NCI-H82 treated with DMSO at 0.1 percent for 48 hours (cell line): ENCODE measurements around the gene SMIM1.

Experiments used
- DNase-seq: peaks from one replicate; lab custom pipeline; 2025; ENCODE audit not compliant: unreplicated experiment; lab: John Stamatoyannopoulos, UW

The SMIM1 gene

GRCh38 chr1:3775490-3776230 lies 3.1 kb downstream of the SMIM1 start:
- no peak for DNase-seq

- no peak for DNase-seq
Observed at GRCh38 chr1:3776231-3776961, 3.8 kb downstream of the SMIM1 start.

- DNase-seq, result no peak
Observed at GRCh38 chr1:3777078-3777547, 4.6 kb downstream of the SMIM1 start.

- no peak for DNase-seq
Observed at GRCh38 chr1:3777647-3778589, 5.4 kb downstream of the SMIM1 start.

- no peak for DNase-seq
Observed at GRCh38 chr1:3778590-3779264, 6.2 kb downstream of the SMIM1 start.

GRCh38 chr1:3779265-3779911 lies 6.8 kb downstream of the SMIM1 start:
- DNase-seq, result no peak

- DNase-seq, result no peak
Observed at GRCh38 chr1:3779912-3780416, 7.4 kb downstream of the SMIM1 start.

- DNase-seq, result no peak
Observed at GRCh38 chr1:3780901-3781300, 8.4 kb downstream of the SMIM1 start.

GRCh38 chr1:3783651-3784474 lies 11.3 kb downstream of the SMIM1 start:
- DNase-seq, result no peak

- DNase-seq, result no peak
Observed at GRCh38 chr1:3785045-3785444, 12.5 kb downstream of the SMIM1 start.

GRCh38 chr1:3785456-3786157 lies 13.1 kb downstream of the SMIM1 start:
- no peak for DNase-seq

- DNase-seq, result no peak
Observed at GRCh38 chr1:3786468-3787348, 14.2 kb downstream of the SMIM1 start.

- no peak for DNase-seq
Observed at GRCh38 chr1:3787349-3787715, 14.8 kb downstream of the SMIM1 start.

- DNase-seq, result no peak
Observed at GRCh38 chr1:3787745-3788605, 15.4 kb downstream of the SMIM1 start.

- DNase-seq, result no peak
Observed at GRCh38 chr1:3788756-3789420, 16.3 kb downstream of the SMIM1 start.
